ENCODE results near the gene POU5F2.

DNA sequence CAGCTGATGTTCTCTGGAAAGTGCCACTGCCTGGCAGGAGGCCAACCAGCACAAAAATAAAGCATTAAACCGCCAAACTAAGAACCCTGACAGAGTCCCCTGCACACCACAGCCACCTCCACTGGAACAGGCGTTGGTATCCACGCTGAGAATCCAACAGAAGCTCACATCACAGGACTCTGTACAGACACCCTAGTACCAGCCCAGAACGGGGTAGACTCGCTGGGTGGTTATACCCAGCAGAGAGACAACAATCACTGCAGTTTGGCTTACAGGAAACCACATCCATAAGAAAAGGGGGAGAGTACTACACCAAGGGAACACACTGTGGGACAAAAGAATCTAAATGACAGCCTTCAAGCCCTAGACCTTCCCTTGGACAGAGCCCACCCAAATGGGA, 15.0 kb upstream of the POU5F2 start:
- TF ChIP-seq, protein P1, sequence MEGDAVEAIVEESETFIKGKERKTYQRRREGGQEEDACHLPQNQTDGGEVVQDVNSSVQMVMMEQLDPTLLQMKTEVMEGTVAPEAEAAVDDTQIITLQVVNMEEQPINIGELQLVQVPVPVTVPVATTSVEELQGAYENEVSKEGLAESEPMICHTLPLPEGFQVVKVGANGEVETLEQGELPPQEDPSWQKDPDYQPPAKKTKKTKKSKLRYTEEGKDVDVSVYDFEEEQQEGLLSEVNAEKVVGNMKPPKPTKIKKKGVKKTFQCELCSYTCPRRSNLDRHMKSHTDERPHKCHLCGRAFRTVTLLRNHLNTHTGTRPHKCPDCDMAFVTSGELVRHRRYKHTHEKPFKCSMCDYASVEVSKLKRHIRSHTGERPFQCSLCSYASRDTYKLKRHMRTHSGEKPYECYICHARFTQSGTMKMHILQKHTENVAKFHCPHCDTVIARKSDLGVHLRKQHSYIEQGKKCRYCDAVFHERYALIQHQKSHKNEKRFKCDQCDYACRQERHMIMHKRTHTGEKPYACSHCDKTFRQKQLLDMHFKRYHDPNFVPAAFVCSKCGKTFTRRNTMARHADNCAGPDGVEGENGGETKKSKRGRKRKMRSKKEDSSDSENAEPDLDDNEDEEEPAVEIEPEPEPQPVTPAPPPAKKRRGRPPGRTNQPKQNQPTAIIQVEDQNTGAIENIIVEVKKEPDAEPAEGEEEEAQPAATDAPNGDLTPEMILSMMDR (conservative IDR thresholded peaks at IDR 0.05): no peak
- TF ChIP-seq EZH2 (IDR thresholded peaks at IDR 0.05; ENCODE audit: low read depth): no peak

Data from PC-9 (cell line).